Neural progenitor cell (in vitro differentiated cells): Measurements from ENCODE around the gene JCAD. TPM values are rescaled to one million over a fixed set of nuclear protein-coding genes. Genes with fewer than 3 reads are reported as not detected.

ENCODE experiments used
- DNase-seq: peaks from one replicate; pipeline ENCODE4 v3.0.0-alpha.2; 2016; ENCODE audit warnings: low spot score
- H2AFZ ChIP-seq: fragments of 200-600 bp; sonication (generic); replicated peaks from 2 replicates; pipeline ENCODE4 v1.6.1; 2016; ENCODE audit warnings: antibody characterized with exemption
- H3F3A ChIP-seq: fragments of 200-600 bp; sonication (generic); 2 replicates; pipeline ENCODE4 v1.6.1; 2016; ENCODE audit warnings: antibody characterized with exemption, low read depth
- H3K27ac ChIP-seq: fragments of 200-600 bp; sonication (generic); 2 replicates; pipeline ENCODE4 v1.5.1; 2016; ENCODE audit warnings: mild to moderate bottlenecking
- H3K27me3 ChIP-seq: fragments of 200-600 bp; sonication (generic); 2 replicates; pipeline ENCODE4 v1.6.1; 2016; ENCODE audit warnings: mild to moderate bottlenecking, moderate library complexity
- H3K36me3 ChIP-seq: fragments of 200-600 bp; sonication (generic); 2 replicates; pipeline ENCODE4 v1.5.1; 2016
- H3K4me1 ChIP-seq: fragments of 200-600 bp; sonication (generic); 2 replicates; pipeline ENCODE4 v1.6.1; 2016; ENCODE audit warnings: mixed run types
- H3K4me2 ChIP-seq: fragments of 200-600 bp; sonication (generic); 2 replicates; pipeline ENCODE4 v1.6.1; 2016
- H3K4me3 ChIP-seq: fragments of 200-600 bp; sonication (generic); 2 replicates; pipeline ENCODE4 v1.5.1; 2016
- H3K79me2 ChIP-seq: fragments of 200-600 bp; sonication (generic); 2 replicates; pipeline ENCODE4 v1.6.1; 2016; ENCODE audit warnings: low read depth
- H3K9ac ChIP-seq: fragments of 200-600 bp; sonication (generic); 2 replicates; pipeline ENCODE4 v1.6.1; 2016
- H3K9me3 ChIP-seq: fragments of 200-600 bp; sonication (generic); 2 replicates; pipeline ENCODE4 v1.5.1; 2016; ENCODE audit warnings: low read depth
- H4K20me1 ChIP-seq: fragments of 200-600 bp; sonication (generic); 2 replicates; pipeline ENCODE4 v1.6.1; 2016; ENCODE audit warnings: low read depth
- H3K27ac Mint-ChIP-seq: 3 replicates; pipeline ENCODE4 v1.8.0; 2021; ENCODE audit warnings: mixed read lengths
- H3K27me3 Mint-ChIP-seq: 2 replicates; pipeline ENCODE4 v1.8.0; 2022; ENCODE audit warnings: low read depth, mild to moderate bottlenecking, inconsistent platforms, moderate library complexity, mixed read lengths; ENCODE audit not compliant: insufficient read depth
- H3K36me3 Mint-ChIP-seq: 3 replicates; pipeline ENCODE4 v1.8.0; 2021; ENCODE audit warnings: mixed read lengths
- H3K4me1 Mint-ChIP-seq: 3 replicates; pipeline ENCODE4 v1.8.0; 2021; ENCODE audit warnings: mixed read lengths
- H3K4me3 Mint-ChIP-seq: 3 replicates; pipeline ENCODE4 v1.8.0; 2021; ENCODE audit warnings: mild to moderate bottlenecking, moderate library complexity, mixed read lengths
- H3K9me3 Mint-ChIP-seq: 3 replicates; pipeline ENCODE4 v1.8.0; 2020; ENCODE audit warnings: mixed read lengths
- EZH2 ChIP-seq: fragments of 200-600 bp; sonication (generic); IDR thresholded peaks from 2 replicates; pipeline ENCODE4 v1.6.1; 2017; ENCODE audit warnings: antibody characterized with exemption, mild to moderate bottlenecking, moderate library complexity
- EZH2phosphoT487 ChIP-seq: fragments of 200-600 bp; sonication (generic); IDR thresholded peaks from 2 replicates; pipeline ENCODE4 v1.6.1; 2017; ENCODE audit warnings: antibody characterized with exemption
- total RNA-seq: library from RNA; depleted of rRNA; stranded (reverse); fragments of >200 nt; gene quantifications from 2 replicates; pipeline ENCODE4 v1.2.3, GENCODE V29; 2015; ENCODE audit warnings: low replicate concordance
- TF ChIP-seq, protein P1 (sequence below): fragments of 200-600 bp; sonication (generic); IDR thresholded peaks from 2 replicates; pipeline ENCODE4 v1.5.1; 2017; ENCODE audit warnings: antibody characterized with exemption, mild to moderate bottlenecking

JCAD gene
- total RNA-seq, 1 donor from 2014 or later, result 1.3 TPM

DNA sequence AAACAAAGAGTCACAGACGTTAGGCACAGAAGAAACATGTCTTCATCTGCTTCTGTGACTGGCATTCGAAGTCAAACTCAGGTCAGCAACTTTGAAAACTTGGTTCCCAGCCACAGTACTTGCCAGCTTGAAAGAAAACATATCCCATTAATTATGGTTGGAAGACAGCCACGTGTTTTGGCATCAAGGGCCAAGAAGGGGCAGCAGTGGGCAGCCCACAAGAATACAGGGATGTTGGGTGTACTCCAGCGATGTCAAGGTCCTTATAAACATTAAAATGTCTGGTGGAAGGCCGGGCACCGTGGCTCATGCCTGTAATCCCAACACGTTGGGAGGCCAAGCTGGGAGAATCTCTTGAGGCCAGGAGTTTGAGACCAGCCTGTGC, 29.5 kb downstream of the JCAD start:
- TF ChIP-seq EZH2 (no peak), EZH2phosphoT487 (no peak)
- TF ChIP-seq, protein P1, sequence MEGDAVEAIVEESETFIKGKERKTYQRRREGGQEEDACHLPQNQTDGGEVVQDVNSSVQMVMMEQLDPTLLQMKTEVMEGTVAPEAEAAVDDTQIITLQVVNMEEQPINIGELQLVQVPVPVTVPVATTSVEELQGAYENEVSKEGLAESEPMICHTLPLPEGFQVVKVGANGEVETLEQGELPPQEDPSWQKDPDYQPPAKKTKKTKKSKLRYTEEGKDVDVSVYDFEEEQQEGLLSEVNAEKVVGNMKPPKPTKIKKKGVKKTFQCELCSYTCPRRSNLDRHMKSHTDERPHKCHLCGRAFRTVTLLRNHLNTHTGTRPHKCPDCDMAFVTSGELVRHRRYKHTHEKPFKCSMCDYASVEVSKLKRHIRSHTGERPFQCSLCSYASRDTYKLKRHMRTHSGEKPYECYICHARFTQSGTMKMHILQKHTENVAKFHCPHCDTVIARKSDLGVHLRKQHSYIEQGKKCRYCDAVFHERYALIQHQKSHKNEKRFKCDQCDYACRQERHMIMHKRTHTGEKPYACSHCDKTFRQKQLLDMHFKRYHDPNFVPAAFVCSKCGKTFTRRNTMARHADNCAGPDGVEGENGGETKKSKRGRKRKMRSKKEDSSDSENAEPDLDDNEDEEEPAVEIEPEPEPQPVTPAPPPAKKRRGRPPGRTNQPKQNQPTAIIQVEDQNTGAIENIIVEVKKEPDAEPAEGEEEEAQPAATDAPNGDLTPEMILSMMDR, result no peak

DNA sequence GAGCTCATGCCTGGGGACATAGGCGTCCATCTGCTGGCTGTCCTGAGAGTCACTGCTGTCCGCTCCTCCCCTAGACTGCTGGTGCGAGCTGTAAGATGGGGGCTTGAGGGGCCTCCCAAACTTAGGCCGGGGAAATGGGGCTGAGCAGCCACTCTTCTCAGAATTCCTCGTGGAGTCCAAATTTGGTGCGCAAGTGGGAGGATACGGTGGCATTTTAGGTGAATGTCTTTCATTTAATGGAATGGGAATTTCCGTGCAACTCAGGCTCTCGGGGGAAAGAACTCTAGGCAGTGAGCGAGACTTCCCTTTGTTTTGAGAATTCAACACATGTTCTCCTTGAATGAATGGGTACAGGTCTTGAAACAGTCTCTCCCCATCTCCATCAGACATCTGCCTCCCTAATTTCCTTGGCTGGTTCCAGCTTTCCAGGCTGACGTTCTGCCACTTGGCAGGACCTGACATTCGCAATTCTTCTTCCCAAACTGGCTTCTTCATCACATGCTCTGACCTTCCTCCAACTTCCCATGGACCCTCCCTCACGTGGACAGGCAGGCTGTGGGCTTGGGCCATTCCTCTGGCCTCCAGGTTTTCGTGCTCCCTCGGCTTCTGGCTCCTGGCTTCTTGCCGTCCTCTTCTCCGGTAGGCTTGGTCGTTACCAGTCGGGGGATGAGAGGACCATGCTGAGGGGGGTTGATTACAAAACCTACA, 30.1 kb downstream of the JCAD start:
- Mint-ChIP-seq H3K36me3 (peaks cover 5% of the 10 kb centered on the region), H3K9me3 (no peaks in the 10 kb centered on the region), H3K4me1 (peaks cover 26% of the 10 kb centered on the region), H3K4me3 (no peak overlapping the region), H3K27me3 (peaks cover 5% of the 10 kb centered on the region), H3K27ac (peak overlapping the region; percentile 21)
- Histone ChIP-seq H3K79me2 (no peaks in the 10 kb centered on the region), H3K4me2 (no peak overlapping the region), H3K36me3 (no peaks in the 10 kb centered on the region), H3F3A (no peaks in the 10 kb centered on the region), H3K9me3 (no peaks in the 10 kb centered on the region), H4K20me1 (no peaks in the 10 kb centered on the region), H3K27me3 (no peaks in the 10 kb centered on the region), H3K4me1 (peaks cover 2% of the 10 kb centered on the region), H3K27ac (no peak overlapping the region), H3K9ac (no peak overlapping the region), H3K4me3 (no peak overlapping the region), H2AFZ (no peak overlapping the region)
- no peak for DNase-seq
- no peak for TF ChIP-seq EZH2phosphoT487
- TF ChIP-seq EZH2, result no peak
- TF ChIP-seq, protein P1, result no peak

More for the DNA sequence above, 29.5 kb downstream of the JCAD start:
- no peak for DNase-seq
- Mint-ChIP-seq H3K27ac (no peak overlapping the region), H3K4me1 (peaks cover 32% of the 10 kb centered on the region), H3K36me3 (peaks cover 5% of the 10 kb centered on the region), H3K4me3 (no peak overlapping the region), H3K27me3 (peaks cover 5% of the 10 kb centered on the region), H3K9me3 (no peaks in the 10 kb centered on the region)
- Histone ChIP-seq H3K9ac (no peak overlapping the region), H3K36me3 (no peaks in the 10 kb centered on the region), H3K9me3 (no peaks in the 10 kb centered on the region), H3K4me3 (no peak overlapping the region), H3F3A (no peaks in the 10 kb centered on the region), H3K27me3 (no peaks in the 10 kb centered on the region), H3K4me2 (no peak overlapping the region), H3K27ac (no peak overlapping the region), H3K4me1 (peaks cover 7% of the 10 kb centered on the region), H3K79me2 (no peaks in the 10 kb centered on the region), H4K20me1 (no peaks in the 10 kb centered on the region), H2AFZ (no peak overlapping the region)

DNA sequence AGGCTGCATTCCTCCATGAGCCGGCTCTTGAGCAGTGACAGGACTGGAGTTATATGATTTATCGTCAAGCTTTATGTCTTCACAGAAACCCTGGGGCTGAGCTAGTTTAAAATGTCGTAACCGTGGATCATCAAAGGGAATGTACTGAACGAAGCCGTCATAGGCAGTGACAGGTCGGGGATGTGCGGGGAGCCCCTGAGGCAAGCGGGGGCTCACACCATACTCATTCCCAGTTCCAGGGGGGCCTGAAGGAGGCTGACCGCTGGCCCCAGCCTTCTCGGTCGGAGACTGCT, 30.7 kb downstream of the JCAD start:
- Mint-ChIP-seq H3K27ac (peak overlapping the region; percentile 32), H3K9me3 (no peaks in the 10 kb centered on the region), H3K36me3 (peaks cover 5% of the 10 kb centered on the region), H3K4me1 (peaks cover 24% of the 10 kb centered on the region), H3K27me3 (peaks cover 5% of the 10 kb centered on the region), H3K4me3 (no peak overlapping the region)
- Histone ChIP-seq H3K79me2 (no peaks in the 10 kb centered on the region), H3K4me1 (no peaks in the 10 kb centered on the region), H3F3A (no peaks in the 10 kb centered on the region), H2AFZ (no peak overlapping the region), H3K4me3 (no peak overlapping the region), H3K9ac (no peak overlapping the region), H3K27ac (no peak overlapping the region), H3K9me3 (no peaks in the 10 kb centered on the region), H4K20me1 (no peaks in the 10 kb centered on the region), H3K36me3 (no peaks in the 10 kb centered on the region), H3K27me3 (no peaks in the 10 kb centered on the region), H3K4me2 (no peak overlapping the region)
- no peak for TF ChIP-seq EZH2phosphoT487
- TF ChIP-seq EZH2, result no peak
- TF ChIP-seq, protein P1, result no peak
- no peak for DNase-seq
